HL-60 (cell line): ENCODE results near the gene EYS.
"Not testable (repeated sequence)": the region's sequence is repeated elsewhere in the genome, so short reads cannot be mapped to it uniquely, and the experiment has no call there.

Experiments
- DNase-seq, 2 experiments: peaks; one replicate each; pipeline ENCODE4 v3.0.0-alpha.2; 2010 to 2020; ENCODE audit warnings: low read depth in 1 of 2, low spot score in 1 of 2
- H3K27ac ChIP-seq: fragments of 250-450 bp; sonication (Bioruptor Pico); replicated peaks from 2 replicates; pipeline ENCODE4 v1.5.1; 2020; ENCODE audit warnings: mild to moderate bottlenecking, moderate library complexity
- H3K27me3 ChIP-seq: fragments of 250-450 bp; sonication (Bioruptor Pico); 2 replicates; pipeline ENCODE4 v1.5.1; 2021; ENCODE audit warnings: mild to moderate bottlenecking, moderate library complexity; ENCODE audit not compliant: insufficient read depth, poor library complexity, severe bottlenecking
- H3K4me3 ChIP-seq: replicated peaks from 2 replicates; pipeline ENCODE4 v1.5.1; 2011; ENCODE audit warnings: mild to moderate bottlenecking, control low read depth, low read length; ENCODE audit not compliant: insufficient read depth
- CTCF ChIP-seq: IDR thresholded peaks from one replicate; pipeline ENCODE4 v1.5.1; 2011; ENCODE audit warnings: low read length, control low read depth, inconsistent platforms; ENCODE audit not compliant: insufficient read depth
- GABPA ChIP-seq: IDR thresholded peaks from 2 replicates; pipeline ENCODE4 v1.6.1; 2012; ENCODE audit warnings: low read depth
- POLR2AphosphoS5 ChIP-seq: IDR thresholded peaks from 2 replicates; pipeline ENCODE4 v1.6.1; 2012; ENCODE audit warnings: low read depth
- REST ChIP-seq: IDR thresholded peaks from 2 replicates; pipeline ENCODE4 v1.6.1; 2012; ENCODE audit warnings: low read depth; ENCODE audit not compliant: insufficient replicate concordance
- SPI1 ChIP-seq: IDR thresholded peaks from 2 replicates; pipeline ENCODE4 v1.6.1; 2012; ENCODE audit warnings: low read depth, mild to moderate bottlenecking, borderline replicate concordance

The EYS gene

DNA sequence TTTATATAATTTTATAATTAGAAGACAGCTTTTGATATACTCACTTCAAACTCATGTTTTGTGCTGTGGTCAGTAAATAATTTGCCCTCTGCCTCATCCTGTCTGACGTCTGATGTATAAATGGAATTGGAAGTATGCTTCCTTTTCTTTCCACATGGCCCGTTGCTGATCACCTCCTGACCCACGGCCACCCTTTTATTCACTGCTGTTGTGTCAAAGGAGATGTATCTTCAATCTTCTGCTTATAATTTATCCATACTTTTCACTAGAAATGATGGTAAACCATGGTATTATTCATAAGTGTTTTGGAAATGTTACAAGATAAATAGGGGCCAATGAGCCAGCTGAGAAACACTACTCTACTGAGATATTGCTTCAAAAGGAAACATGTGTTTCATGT lies 1229.6 kb downstream of the EYS start:
- H3K27me3 ChIP-seq = no peaks in the 10 kb centered on the region
- H3K4me3 ChIP-seq = no peak overlapping the region
- no peak for DNase-seq
- no peak overlapping the region for H3K27ac ChIP-seq
- TF ChIP-seq GABPA = no peak
- no peak for TF ChIP-seq CTCF
- TF ChIP-seq SPI1 = no peak
- no peak for TF ChIP-seq POLR2AphosphoS5
- TF ChIP-seq REST = no peak

DNA sequence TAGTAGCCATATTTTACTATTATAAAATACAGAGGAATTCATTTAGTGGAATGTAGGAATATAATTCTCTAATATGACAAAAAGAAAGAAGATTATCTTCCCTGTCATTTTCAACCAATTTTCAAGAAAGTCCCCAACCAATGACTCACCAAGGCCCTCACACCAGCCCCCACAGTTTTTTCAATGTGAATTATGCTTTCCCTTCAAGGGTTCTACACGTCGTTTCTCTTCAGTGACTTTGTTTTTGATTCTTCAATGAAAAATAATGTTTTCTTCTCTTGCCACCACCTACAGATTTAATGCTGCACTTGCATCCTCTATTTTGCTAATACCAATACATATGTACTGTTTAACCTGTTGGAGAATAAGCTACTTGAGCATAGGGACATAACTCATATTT lies 1230.1 kb downstream of the EYS start:
- Histone ChIP-seq H3K4me3 (no peak overlapping the region), H3K27ac (no peak overlapping the region), H3K27me3 (no peaks in the 10 kb centered on the region)
- TF ChIP-seq CTCF = no peak
- no peak for TF ChIP-seq SPI1
- no peak for TF ChIP-seq GABPA
- TF ChIP-seq POLR2AphosphoS5 = no peak
- no peak for TF ChIP-seq REST
- DNase-seq = no peak

DNA sequence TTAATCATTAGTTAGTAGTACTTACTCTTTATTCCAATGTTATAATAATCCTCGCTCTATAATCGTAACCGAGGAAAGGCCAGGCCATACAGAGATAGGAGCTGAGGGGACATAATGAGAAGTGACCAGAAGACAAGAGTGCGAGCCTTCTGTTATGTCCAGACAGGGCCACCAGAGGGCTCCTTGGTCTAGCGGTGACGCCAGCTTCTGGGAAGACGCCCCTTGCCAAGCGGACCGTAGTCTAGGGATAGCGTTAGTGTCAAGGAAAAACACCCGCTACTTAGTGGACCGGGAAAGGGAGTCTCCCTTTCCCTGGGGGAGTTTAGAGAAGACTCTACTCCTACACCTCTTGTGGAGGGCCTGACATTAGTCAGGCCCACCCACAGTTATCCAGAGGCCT lies 1237.6 kb downstream of the EYS start:
- not testable (repeated sequence) for DNase-seq, H3K27me3 ChIP-seq, H3K27ac ChIP-seq, H3K4me3 ChIP-seq

DNA sequence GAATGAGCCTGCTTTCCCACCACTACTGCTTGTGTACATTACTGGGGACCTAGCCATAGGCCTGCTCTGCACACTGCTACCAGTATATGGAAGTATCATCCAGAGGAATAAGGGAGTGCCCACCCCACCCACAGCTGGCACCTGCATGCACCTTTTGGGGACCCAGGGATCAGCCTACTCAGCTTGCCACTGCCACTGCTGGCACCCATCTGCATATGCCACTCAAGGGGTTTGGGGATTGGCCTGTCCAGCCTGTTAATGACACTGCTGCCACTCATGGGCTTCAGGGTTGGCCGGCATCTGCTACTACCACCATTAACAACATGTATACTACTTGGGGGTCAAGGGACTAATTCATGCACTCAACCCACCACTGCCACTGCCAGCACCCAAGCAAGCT lies 1239.4 kb downstream of the EYS start:
- Histone ChIP-seq H3K27ac (no peak overlapping the region), H3K27me3 (no peaks in the 10 kb centered on the region), H3K4me3 (no peak overlapping the region)
- TF ChIP-seq REST (no peak), POLR2AphosphoS5 (no peak), GABPA (no peak), CTCF (no peak), SPI1 (no peak)
- DNase-seq = no peak
